Measurements from ENCODE around the gene OR1L8. TPM values are rescaled to one million over a fixed set of nuclear protein-coding genes. Genes with fewer than 3 reads are reported as not detected.

OR1L8 gene
- total RNA-seq, 1 donor from 2014 or later, result not detected

Other genes starting within 250 kb of the OR1L8 start
- 12.5 TPM for gene PTGS1, start 212.4 kb downstream of the OR1L8 start, total RNA-seq
- not detected for gene OR1J1, start 105.5 kb downstream of the OR1L8 start, total RNA-seq
- gene OR1J2, start 72.6 kb downstream of the OR1L8 start, total RNA-seq, result 0.42 TPM
- gene OR1J4, start 64.2 kb downstream of the OR1L8 start, total RNA-seq, result not detected
- gene OR1N1, start 56.1 kb downstream of the OR1L8 start, total RNA-seq, result not detected
- gene OR1N2, start 30.3 kb downstream of the OR1L8 start, total RNA-seq, result not detected
- gene OR1Q1, start 31.4 kb upstream of the OR1L8 start, total RNA-seq, result not detected
- 0.39 TPM for gene OR1B1, start 74.2 kb upstream of the OR1L8 start, total RNA-seq
- not detected for gene OR1L1, start 78.3 kb upstream of the OR1L8 start, total RNA-seq
- gene OR1L3, start 91.7 kb upstream of the OR1L8 start, total RNA-seq, result not detected
- gene OR1L4, start 140.6 kb upstream of the OR1L8 start, total RNA-seq, result not detected
- not detected for gene OR1L6, start 158.9 kb upstream of the OR1L8 start, total RNA-seq
- gene OR5C1, start 205.5 kb upstream of the OR1L8 start, total RNA-seq, result not detected
- not detected for gene OR1K1, start 216.7 kb upstream of the OR1L8 start, total RNA-seq
- gene PDCL, start 245.2 kb upstream of the OR1L8 start, total RNA-seq, result 17.9 TPM

Measured in ureter (tissue), 1 donor.